Measurements from ENCODE around the gene DIDO1.
"Not testable (repeated sequence)": the region's sequence is repeated elsewhere in the genome, so short reads cannot be mapped to it uniquely, and the experiment has no call there.

The DIDO1 gene

GRCh38 chr20:62925420-62926228 is 681 bp downstream of the DIDO1 start:
- no peak for DNase-seq

- DNase-seq: no peak
Observed at GRCh38 chr20:62925076-62925419, 1.3 kb downstream of the DIDO1 start.

- no peak for DNase-seq
Observed at GRCh38 chr20:62924442-62925075, 1.7 kb downstream of the DIDO1 start.

GRCh38 chr20:62923669-62924441 is 2.5 kb downstream of the DIDO1 start:
- no peak for DNase-seq

GRCh38 chr20:62923059-62923668 is 3.1 kb downstream of the DIDO1 start:
- not testable (repeated sequence) for DNase-seq

- DNase-seq: no peak
Observed at GRCh38 chr20:62922451-62922921, 3.8 kb downstream of the DIDO1 start.

GRCh38 chr20:62921119-62921687 is 5.1 kb downstream of the DIDO1 start:
- DNase-seq: peak; percentile 39 to 56

- DNase-seq: no peak
Observed at GRCh38 chr20:62920039-62920645, 6.2 kb downstream of the DIDO1 start.

GRCh38 chr20:62918831-62919230 is 7.5 kb downstream of the DIDO1 start:
- no peak for DNase-seq

- no peak for DNase-seq
Observed at GRCh38 chr20:62918147-62918546, 8.2 kb downstream of the DIDO1 start.

- DNase-seq: no peak
Observed at GRCh38 chr20:62917720-62918119, 8.6 kb downstream of the DIDO1 start.

GRCh38 chr20:62916703-62917476 is 9.4 kb downstream of the DIDO1 start:
- DNase-seq: no peak

GRCh38 chr20:62914970-62915457 is 11.3 kb downstream of the DIDO1 start:
- no peak for DNase-seq

GRCh38 chr20:62914436-62914835 is 11.9 kb downstream of the DIDO1 start:
- DNase-seq: no peak

- no peak for DNase-seq
Observed at GRCh38 chr20:62913043-62913630, 13.2 kb downstream of the DIDO1 start.

- DNase-seq: no peak
Observed at GRCh38 chr20:62911701-62912280, 14.5 kb downstream of the DIDO1 start.

- no peak for DNase-seq
Observed at GRCh38 chr20:62910777-62911497, 15.4 kb downstream of the DIDO1 start.

- DNase-seq: no peak
Observed at GRCh38 chr20:62910217-62910766, 16.0 kb downstream of the DIDO1 start.

- DNase-seq: no peak
Observed at GRCh38 chr20:62908971-62909791, 17.1 kb downstream of the DIDO1 start.

Data from NCI-H524 (cell line).